ENCODE results near the gene XIAP. TPM values are rescaled to one million over a fixed set of nuclear protein-coding genes. Genes with fewer than 3 reads are reported as not detected.

Gene XIAP
- total RNA-seq, 1 experiment from 2014 or later, result 29.2 TPM

- POLR2A ChIA-PET (ENCODE audit: unreplicated experiment), result no interaction called here
- no peak for DNase-seq
Observed at GRCh38 chrX:123943074-123943473, 83.2 kb downstream of the XIAP start.

GRCh38 chrX:123943488-123943887, 83.6 kb downstream of the XIAP start:
- H3K9ac ChIP-seq (ENCODE audit: low read length), result no peak overlapping the region
- no peaks in the 10 kb centered on the region for H3K27me3 ChIP-seq (ENCODE audit: low read length)
- H3K9me3 ChIP-seq (ENCODE audit: low read length), result no peaks in the 10 kb centered on the region
- intact Hi-C loops (cut with micrococcal nuclease), result no loop called here
- no peaks in the 10 kb centered on the region for H3K4me1 ChIP-seq (ENCODE audit: insufficient read depth, low read length)
- H3K4me2 ChIP-seq (ENCODE audit: low read length), result no peak overlapping the region
- no peaks in the 10 kb centered on the region for H3K9me2 ChIP-seq (replicated peaks; ENCODE audit: low read length)
- DNase-seq (no peak), ATAC-seq (no peak)
- H2AFZ ChIP-seq (ENCODE audit: low read length), result no peak overlapping the region
- H3K79me2 ChIP-seq (ENCODE audit: low read length), result no peaks in the 10 kb centered on the region
- ChIA-PET POLR2A (ENCODE audit: unreplicated experiment) (no interaction called here), CTCF (no interaction called here)
- no peaks in the 10 kb centered on the region for H3K36me3 ChIP-seq (ENCODE audit: low read depth, low read length)
- no peak overlapping the region for H3K27ac ChIP-seq (ENCODE audit: low read length)
- H3K4me3 ChIP-seq (ENCODE audit: low read length), result no peak overlapping the region
- no peaks in the 10 kb centered on the region for H4K20me1 ChIP-seq (ENCODE audit: low read length)
- no peaks in the 10 kb centered on the region for H3F3A ChIP-seq (ENCODE audit: low read length, unreplicated experiment)
- BruUV-seq (replicated peaks), result no TSS peak
- TF ChIP-seq EZH2 (IDR thresholded peaks at IDR 0.05; ENCODE audit: low read length, unreplicated experiment) (no peak), EZH2phosphoT487 (IDR thresholded peaks at IDR 0.05; ENCODE audit: borderline replicate concordance, low read length) (no peak)
- TF ChIP-seq, protein P1, sequence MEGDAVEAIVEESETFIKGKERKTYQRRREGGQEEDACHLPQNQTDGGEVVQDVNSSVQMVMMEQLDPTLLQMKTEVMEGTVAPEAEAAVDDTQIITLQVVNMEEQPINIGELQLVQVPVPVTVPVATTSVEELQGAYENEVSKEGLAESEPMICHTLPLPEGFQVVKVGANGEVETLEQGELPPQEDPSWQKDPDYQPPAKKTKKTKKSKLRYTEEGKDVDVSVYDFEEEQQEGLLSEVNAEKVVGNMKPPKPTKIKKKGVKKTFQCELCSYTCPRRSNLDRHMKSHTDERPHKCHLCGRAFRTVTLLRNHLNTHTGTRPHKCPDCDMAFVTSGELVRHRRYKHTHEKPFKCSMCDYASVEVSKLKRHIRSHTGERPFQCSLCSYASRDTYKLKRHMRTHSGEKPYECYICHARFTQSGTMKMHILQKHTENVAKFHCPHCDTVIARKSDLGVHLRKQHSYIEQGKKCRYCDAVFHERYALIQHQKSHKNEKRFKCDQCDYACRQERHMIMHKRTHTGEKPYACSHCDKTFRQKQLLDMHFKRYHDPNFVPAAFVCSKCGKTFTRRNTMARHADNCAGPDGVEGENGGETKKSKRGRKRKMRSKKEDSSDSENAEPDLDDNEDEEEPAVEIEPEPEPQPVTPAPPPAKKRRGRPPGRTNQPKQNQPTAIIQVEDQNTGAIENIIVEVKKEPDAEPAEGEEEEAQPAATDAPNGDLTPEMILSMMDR (conservative IDR thresholded peaks at IDR 0.05; ENCODE audit: low read depth, low read length), result no peak

More at GRCh38 chrX:123943074-123943473, 83.2 kb downstream of the XIAP start:
- H3K4me2 ChIP-seq (ENCODE audit: low read length), result no peak overlapping the region
- no peaks in the 10 kb centered on the region for H4K20me1 ChIP-seq (ENCODE audit: low read length)
- H3K36me3 ChIP-seq (ENCODE audit: low read depth, low read length), result no peaks in the 10 kb centered on the region
- no peaks in the 10 kb centered on the region for H3K27me3 ChIP-seq (ENCODE audit: low read length)
- H3K79me2 ChIP-seq (ENCODE audit: low read length), result no peaks in the 10 kb centered on the region
- no peak overlapping the region for H3K27ac ChIP-seq (ENCODE audit: low read length)
- H3K9me3 ChIP-seq (ENCODE audit: low read length), result no peaks in the 10 kb centered on the region
- no peaks in the 10 kb centered on the region for H3K4me1 ChIP-seq (ENCODE audit: insufficient read depth, low read length)
- intact Hi-C loops (cut with micrococcal nuclease), result no loop called here
- CTCF ChIA-PET, result no interaction called here
- no peak overlapping the region for H2AFZ ChIP-seq (ENCODE audit: low read length)
- H3F3A ChIP-seq (ENCODE audit: low read length, unreplicated experiment), result no peaks in the 10 kb centered on the region
- H3K4me3 ChIP-seq (ENCODE audit: low read length), result no peak overlapping the region
- TF ChIP-seq EZH2phosphoT487 (IDR thresholded peaks at IDR 0.05; ENCODE audit: borderline replicate concordance, low read length), result no peak
- TF ChIP-seq EZH2 (IDR thresholded peaks at IDR 0.05; ENCODE audit: low read length, unreplicated experiment), result no peak
- TF ChIP-seq, protein P1 (conservative IDR thresholded peaks at IDR 0.05; ENCODE audit: low read depth, low read length), result no peak
- no TSS peak for BruUV-seq (replicated peaks)
- ATAC-seq, result no peak
- H3K9ac ChIP-seq (ENCODE audit: low read length), result no peak overlapping the region
- H3K9me2 ChIP-seq (replicated peaks; ENCODE audit: low read length), result no peaks in the 10 kb centered on the region

DNA sequence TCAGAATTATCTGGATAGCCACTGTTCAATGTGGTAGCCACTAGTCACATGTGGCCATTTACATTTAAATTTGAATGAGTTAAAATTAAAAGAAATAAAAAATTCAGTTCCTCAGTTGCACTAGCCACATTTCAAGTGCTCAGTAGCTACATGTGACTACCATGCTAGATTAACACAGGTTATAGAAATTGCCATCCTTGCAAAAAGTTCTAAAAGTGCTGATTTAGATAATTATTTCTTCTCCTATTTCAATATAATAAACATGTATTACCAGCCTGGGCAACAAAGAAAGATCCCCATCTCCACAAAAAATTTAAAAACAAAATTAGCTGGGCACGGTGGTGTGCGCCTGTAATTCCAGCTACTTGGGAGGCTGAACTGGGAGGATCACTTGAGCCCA, 90.0 kb downstream of the XIAP start:
- H3K9me2 ChIP-seq (replicated peaks; ENCODE audit: low read length), result no peaks in the 10 kb centered on the region
- no peak overlapping the region for H2AFZ ChIP-seq (ENCODE audit: low read length)
- no peaks in the 10 kb centered on the region for H3F3A ChIP-seq (ENCODE audit: low read length, unreplicated experiment)
- intact Hi-C loops (cut with micrococcal nuclease), result no loop called here
- no peak overlapping the region for H3K4me2 ChIP-seq (ENCODE audit: low read length)
- ChIA-PET POLR2A (ENCODE audit: unreplicated experiment) (no interaction called here), CTCF (no interaction called here)
- no peaks in the 10 kb centered on the region for H3K79me2 ChIP-seq (ENCODE audit: low read length)
- no peaks in the 10 kb centered on the region for H3K27me3 ChIP-seq (ENCODE audit: low read length)
- TF ChIP-seq EZH2phosphoT487 (IDR thresholded peaks at IDR 0.05; ENCODE audit: borderline replicate concordance, low read length) (no peak), EZH2 (IDR thresholded peaks at IDR 0.05; ENCODE audit: low read length, unreplicated experiment) (no peak)
- TF ChIP-seq, protein P1 (conservative IDR thresholded peaks at IDR 0.05; ENCODE audit: low read depth, low read length), result no peak
- no peak for ATAC-seq
- no peaks in the 10 kb centered on the region for H4K20me1 ChIP-seq (ENCODE audit: low read length)
- no peaks in the 10 kb centered on the region for H3K36me3 ChIP-seq (ENCODE audit: low read depth, low read length)
- no peaks in the 10 kb centered on the region for H3K9me3 ChIP-seq (ENCODE audit: low read length)
- H3K9ac ChIP-seq (ENCODE audit: low read length), result no peak overlapping the region
- no peaks in the 10 kb centered on the region for H3K4me1 ChIP-seq (ENCODE audit: insufficient read depth, low read length)
- no peak for DNase-seq
- no peak overlapping the region for H3K4me3 ChIP-seq (ENCODE audit: low read length)
- no peak overlapping the region for H3K27ac ChIP-seq (ENCODE audit: low read length)
- no TSS peak for BruUV-seq (replicated peaks)

Measured in PC-3 (cell line).